Globus pallidus (tissue), 1 donor: ENCODE results near the gene CLIP1.
"Not testable (repeated sequence)": the region's sequence is repeated elsewhere in the genome, so short reads cannot be mapped to it uniquely, and the experiment has no call there.

Experiments used
- DNase-seq: peaks from one replicate; pipeline ENCODE4 v3.0.0-alpha.2; 2015; ENCODE audit warnings: low spot score

Gene CLIP1

DNA sequence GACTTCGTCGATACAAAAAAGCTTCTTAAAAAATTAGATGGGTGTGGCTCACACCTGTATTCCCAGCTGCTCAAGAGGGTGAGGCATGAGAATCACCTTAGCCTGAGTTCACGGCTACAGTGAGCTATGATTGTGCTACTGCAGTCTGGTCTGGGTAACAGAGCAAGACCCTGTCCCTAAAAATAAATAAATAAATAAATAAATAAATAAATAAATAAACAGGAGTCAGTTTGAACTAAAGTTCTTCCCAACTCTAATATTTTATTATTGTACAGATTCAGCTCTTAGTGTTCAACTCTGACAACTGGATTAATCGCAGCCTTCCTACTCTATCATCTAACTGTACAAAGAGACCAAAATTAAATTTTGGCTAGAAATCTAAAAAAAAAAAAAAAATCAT, 12.7 kb upstream of the CLIP1 start:
- DNase-seq, result no peak

DNA sequence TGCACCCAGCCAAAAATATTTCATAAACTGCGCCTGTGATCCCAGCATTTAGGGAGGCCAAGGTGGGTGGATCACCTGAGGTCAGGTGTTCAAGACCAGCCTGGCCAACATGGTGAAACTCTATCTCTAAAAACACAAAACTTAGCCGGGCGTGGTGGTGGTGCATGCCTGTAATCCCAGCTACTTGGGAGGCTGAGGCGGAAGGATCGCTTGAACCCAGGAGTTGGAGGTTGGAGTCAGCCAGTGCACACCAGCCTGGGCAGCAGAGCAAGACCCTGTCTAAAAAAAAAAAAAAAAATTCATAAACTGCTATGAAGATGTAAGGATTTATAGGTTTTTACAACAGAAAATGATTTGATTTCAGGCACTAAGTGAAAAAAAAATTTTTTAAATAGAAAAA, 6.6 kb upstream of the CLIP1 start:
- DNase-seq, result not testable (repeated sequence)

DNA sequence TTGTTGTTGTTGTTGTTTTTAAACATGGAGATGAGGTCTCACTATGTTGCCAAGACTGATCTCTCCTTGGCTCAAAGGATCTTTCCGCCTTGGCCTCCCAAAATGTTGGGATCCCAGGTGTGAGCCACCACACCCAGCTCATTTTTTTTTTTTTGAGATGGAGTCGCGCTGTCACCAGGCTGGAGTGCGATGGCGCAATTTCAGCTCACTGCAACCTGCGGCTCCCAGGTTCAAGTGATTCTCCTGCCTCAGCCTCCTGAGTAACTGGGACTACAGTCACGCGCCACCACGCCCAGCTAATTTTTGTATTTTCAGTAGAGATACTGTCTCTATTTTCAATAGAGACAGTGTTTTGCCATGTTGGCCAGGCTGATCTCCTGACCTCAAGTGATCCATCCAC, 4.9 kb upstream of the CLIP1 start:
- DNase-seq, result no peak

DNA sequence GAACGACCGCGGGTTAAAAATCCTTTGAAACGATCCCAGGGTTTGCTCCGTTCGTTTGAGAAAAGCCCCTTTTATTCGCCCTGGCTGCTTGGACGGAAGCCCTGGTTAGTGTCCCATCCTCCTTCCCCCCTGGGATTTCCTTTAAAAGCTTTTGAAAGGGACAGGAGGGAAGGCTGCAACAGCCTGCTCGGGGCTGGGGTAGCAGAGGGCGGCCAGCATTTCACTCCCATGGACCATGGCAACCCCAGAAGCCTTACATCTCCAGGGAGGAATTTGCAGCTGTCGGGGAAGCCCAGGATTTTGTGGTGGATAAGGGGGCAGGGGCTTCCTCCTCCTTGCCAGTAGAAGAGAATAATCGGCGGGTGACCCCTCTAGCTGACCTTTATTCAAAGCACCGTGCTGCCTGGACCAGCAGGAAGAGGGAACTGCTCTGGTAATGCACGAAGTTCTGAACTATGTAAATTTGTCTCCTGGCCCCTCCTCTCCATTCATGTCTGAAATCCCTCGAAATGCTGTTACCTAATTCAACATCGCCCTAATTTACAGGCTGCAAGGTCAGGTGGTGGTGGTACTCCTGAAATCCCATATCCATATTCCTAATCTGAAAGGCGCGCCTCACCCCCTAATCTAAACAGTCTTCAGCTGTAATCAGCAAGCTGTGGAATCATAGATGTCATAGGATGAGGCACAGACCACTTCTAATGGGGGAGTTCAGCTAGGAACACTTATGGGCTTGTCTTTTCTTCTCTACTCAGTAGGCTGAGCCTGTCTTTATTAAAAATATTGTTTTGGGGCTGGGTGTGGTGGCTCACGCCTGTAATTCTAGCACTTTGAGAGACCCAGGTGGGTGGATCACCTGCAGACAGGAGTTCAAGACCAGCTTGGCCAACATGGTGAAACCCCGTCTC, 1.0 kb upstream of the CLIP1 start:
- peak; percentile 44 for DNase-seq

DNA sequence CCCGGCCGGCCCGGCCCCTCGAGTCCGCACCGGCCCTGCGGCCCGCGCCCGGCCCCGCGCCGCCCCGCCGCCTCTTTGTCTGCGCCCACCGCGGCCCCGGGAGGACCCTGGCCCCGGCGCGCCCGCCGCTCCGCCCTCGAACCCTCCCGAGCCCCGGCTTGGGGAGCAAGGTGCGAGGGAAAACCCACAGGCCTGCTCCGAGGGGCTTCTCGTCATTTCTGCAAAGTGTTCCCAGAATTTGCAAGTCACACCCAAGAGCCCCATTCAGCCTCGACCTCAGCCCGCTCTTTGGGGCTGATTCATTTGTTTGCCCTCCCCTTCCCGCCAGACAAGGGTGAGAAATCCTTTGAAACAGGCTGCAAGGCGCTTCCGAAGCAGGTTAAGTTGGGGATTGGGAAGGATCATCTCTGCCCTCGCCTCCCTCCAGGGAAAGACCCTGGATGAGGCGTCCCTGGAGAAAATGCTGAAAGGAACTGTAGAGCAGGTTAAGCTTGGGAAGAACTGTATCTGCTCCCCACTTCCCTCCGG, 325 bp upstream of the CLIP1 start:
- DNase-seq, result no peak

DNA sequence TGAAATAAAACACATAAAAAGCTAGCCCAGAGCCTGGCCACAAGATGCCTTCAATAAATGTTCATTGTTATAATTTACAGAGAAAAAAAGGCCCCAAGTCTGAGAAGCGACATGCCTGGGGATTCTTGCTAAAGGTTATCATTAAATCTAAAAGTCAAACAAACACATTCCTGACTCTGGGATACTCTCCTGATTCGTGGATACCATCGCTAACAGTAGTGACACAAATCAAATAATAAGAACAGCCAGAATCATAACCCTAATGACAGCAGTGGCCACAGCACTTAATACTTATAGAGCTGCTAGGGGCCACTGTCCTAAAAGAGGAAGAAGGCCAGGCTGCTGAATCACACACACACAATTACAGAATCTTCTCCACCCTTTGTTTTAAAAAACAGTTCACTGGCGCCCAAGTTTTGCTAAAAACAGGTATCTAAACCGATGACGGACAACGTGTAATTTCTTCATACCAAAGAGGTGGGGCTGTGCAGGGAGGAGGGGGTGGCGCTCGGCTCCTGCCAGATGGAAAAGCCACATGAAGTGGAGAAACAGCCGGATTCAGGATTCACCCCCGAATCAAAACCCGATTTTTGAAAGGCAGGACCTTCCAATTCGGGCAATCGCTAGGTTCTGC, 1.2 kb downstream of the CLIP1 start:
- DNase-seq, result peak; percentile 25

DNA sequence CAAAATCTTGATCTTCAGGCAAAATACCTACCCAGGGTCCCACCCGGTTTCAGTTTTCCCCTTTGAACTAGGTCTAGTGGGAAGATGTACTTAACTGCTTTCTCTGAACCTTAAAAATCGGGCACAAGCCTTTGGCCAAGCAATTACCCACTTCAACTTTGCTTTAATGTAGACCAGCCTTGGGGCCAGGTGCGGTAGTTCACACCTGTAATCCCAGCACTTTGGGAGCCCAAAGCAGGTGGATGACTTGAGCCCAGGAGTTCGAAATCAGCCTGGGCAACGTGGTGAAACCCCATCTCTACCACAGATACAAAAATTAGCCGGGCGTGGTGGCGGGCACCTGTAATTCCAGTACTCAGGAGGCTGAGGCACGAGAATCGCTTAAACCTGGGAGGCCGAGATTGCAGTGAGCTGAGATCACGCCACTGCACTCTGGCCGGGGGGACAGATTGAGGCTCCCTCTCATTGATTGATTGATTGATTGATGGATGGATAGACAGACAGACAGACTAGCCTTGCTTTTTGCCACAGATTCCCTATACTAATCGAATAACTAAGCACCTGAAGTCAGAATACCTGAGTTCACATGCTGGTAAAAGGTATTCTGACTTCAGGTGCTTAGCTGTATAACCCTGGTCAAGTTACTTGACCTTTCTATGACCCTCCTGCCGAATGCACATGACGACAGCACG, 1.9 kb downstream of the CLIP1 start:
- no peak for DNase-seq

DNA sequence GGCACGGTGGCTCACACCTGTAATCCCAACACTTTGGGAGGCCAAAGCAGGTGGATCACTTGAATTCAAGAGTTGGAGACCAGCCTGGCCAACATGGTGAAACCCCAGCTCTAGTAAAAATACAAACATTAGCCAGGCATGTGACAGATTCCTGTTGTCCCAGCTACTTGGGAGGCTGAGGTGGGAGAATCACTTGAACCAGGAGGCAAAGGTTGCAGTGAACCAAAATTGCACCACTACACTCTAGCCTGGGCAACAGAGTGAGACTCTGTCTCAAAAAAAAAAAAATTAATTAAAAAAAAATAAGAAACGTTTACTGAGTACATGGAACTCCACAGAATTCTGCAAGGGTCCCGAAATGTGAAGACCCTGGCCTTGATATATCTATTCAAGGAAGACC, 3.4 kb downstream of the CLIP1 start:
- DNase-seq, result not testable (repeated sequence)

DNA sequence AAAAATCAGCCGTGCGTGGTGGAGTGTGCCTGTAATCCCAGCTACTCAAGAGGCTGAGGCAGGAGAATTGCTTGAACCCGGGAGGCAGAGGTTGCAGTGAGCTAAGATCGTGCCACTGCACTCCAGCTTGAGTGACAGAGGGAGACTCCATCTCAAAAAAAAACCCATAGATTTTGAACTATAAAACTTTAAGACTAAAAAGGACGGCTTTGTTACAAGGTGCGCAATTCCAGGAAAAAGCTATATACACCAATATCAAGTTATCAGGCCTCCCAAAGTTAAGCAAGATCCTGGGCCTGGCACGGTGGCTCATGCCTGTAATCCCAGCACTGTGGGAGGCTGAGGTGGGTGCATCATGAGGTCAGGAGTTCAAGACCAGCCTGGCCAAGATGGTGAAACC, 6.8 kb downstream of the CLIP1 start:
- not testable (repeated sequence) for DNase-seq

DNA sequence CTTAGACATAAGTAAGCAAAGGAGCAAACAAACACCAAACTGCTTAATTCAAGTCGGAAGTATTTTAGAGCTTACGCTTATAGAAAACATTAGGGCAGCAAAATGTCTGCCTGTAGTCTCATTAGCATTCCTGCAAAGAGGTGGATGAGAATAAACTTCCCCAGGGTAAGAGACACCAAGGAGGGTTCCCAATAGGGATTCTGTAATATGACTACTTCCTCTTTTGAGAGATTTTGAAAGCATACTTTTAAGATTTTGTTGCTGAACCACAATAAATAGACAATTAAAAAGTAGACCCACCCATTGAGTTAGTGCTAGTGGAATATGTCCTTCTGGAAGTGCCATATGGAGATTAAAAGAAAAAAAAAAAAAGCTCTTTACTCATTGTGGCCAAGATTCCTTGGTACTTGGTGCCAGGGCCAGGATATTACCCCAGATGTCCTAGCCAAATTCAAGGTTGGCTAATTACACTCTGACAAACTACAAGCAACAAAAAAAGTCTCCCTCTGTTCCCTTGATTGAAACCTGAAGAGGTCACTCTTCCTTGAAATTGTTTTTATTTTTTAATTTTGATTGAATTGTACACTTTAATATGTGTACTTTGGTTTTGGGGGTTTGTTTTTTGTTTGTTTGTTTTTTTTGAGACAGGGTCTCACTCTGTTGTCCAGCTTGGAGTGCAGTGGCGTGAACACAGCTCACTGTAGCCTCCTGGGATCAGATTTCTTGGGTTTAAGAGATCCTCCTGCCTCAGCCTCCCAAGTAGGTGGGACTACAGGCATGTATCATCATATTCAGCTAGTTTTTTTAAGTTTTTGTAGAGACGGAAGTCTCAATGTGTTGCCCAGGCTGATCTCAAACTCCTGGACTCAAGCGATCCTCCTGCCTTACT, 8.7 kb downstream of the CLIP1 start:
- no peak for DNase-seq

DNA sequence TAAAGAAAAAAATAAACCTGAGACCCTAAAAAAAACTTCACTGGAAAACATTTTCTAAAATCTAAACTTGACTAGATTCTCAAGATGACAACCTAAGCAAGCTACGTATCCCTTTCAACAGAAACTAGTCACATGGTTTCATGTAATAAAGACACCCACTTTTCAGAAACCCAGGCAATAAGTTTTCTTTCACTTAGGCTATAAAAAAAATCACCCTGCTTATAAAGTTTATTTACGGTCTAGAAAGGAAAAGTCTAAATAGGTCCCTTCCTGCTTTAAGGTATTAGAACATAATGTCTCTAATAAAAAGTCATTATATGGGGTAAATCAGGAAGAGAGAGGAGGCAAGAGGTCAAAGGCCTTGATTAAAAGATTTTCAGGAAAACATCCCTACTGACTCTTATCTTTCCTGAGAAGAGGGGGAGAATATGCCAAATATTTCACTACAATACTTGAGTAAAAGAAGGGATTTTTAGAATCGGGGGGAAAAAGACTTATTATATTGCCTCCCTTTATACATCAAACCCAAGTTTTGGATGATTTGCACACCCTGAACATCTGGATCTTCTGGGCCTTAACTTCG, 9.5 kb downstream of the CLIP1 start:
- no peak for DNase-seq

DNA sequence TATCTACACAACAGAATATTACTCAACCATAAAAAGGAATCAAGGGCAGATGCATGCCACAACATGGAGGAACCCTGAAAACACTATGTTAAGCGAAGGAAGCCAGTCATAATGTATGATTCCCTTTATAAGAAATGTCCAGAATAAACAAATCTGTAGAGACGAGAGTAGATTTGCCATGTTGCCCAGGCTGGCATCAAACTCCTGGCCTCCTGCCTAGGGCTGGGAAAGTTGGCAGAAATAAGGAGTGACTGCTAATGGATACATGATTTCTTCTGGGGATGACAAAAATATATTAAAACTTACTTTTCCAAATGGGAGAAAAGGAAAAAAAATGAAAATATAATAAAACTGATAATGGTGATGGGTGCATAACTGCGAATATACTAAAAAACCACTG, 10.9 kb downstream of the CLIP1 start:
- DNase-seq, result peak; percentile 40

DNA sequence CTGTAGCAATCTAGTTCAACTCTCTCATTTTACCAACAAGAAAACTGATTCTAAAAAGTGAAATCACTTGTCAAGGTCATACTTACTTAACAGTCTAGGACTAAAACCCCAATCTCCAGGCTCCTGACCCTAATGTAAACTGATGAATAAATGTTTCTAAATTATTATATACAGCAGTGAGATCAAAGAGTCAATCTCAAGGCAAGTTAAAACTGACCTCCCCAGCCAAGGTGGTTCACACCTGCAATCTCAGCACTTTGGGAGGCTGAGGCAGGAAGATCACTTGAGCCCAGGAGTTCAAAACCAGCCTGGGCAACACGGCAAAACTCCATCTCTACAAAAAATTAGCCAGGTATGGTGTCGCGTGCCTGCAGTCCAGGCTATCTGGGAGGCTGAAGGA, 15.3 kb downstream of the CLIP1 start:
- no peak for DNase-seq

DNA sequence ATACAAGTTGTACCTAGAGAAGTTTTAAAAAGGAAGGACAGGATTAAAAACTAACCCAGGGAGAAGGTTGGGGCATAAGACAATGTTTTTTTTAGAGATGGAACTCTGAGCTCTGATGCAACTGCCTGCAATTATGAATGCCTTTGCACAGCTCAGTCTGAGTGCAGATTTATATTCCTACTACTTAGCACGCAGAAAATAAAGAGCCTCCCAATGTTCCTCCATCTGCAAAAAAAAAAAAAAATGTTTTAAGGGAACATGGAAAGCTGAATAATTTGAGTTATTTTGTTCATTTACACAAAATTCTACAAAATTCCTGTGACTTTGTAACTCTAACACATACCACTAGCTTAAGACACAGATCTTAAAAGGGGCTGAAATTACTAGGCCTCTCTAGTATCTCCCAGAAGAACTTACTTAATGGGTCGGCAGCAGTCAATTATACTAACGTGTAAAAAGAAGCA, 15.7 kb downstream of the CLIP1 start:
- DNase-seq, result no peak

DNA sequence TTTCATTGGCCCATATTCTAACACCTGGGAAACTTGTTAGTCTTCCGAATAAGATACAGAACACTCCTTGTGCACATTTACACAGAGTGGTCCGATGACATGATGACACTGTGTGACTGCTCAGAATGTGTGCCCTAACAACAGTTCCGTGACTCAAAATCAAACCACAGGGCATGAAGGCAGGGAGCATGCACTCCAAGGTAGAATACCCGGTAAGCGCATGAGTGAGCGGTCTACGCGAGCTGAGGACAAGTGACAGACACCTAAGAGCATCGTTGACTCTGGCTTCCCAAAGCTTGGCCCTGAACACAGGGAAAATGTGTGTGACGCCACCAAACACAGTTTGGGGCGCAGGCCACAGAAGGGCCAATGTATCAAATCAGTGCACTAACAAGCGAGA, 18.6 kb downstream of the CLIP1 start:
- no peak for DNase-seq

DNA sequence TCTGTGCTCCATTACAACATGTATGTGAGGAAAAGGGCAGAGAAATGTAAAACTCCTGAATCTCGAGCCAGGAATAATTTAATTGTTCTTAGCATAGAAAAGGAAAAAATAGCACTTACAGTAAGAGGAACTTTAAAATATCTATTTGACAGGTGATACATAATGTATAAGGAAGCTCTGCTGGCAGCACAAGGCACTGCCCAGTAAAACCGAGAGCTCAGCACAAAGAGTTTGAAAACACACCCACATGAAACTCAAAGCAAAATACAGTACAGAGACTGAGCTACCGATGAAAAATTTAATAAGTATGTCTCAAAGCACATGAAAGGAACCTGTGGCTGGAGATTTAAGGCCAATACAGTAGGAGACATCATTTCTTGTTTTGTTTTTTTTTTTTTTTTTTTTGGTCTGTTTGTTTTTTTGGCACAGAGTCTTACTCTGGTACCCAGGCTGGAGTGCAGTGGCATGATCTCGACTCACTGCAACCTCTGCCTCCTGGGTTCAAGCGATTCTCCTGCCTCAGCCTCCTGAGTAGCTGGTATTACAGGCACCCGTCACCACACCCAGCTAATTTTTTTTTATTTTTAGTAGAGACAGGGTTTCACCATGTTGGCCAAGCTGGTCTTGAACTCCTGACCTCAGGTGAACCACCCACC, 19.2 kb downstream of the CLIP1 start:
- no peak for DNase-seq

DNA sequence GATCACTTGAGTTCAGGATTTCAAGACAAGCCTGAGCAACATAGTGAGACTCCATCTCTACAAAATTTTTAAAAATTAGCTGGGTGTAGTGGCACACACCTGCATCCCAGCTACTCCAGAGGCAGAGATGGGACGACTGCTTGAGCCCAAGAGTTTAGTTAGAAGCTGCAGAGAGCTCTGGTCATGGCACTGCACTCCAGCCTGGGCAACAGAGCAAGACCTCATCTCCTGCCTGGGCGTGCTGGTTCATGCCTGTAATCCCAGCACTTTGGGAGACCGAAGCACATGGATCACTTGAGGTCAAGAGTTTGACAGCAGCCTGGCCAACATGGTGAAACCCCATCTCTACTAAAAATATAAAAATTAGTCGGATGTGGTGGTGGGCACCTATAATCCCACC, 20.2 kb downstream of the CLIP1 start:
- no peak for DNase-seq

DNA sequence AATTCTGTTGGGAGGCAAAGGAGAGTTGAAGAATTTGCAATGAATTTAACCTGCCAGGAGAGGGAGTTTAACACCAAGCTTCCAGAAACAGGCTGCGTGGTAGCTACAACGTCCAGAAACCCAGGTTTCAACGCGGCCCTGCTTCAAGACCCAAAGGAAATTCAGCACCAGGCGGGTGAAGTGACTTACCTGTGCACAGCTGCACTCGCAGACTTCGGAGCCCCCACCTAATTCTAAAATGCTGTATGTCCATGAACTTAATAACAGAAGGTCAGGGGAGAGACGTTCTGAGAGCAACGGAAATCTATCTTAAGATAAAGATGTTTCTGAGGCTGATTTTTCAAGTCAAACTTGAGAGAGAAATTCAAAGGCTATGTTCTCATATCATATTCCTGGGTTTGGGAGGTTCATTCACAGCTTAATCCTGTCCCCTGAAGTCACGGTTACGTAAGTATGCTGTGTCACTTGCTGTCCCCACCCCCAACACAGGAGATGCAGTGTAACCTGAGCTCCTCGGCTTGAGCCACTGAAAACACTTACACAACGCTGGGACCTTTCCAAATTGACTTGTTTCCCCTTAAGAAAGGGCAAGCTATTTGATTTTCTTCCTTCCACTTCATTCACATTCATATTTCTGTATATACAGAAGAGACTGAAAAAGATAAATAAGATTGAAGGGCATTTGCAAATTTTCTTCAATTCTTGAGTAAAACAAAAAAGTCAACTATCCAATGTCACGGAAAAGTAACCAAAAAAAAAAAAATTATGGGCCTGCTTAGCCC, 22.7 kb downstream of the CLIP1 start:
- DNase-seq, result peak; percentile 59

DNA sequence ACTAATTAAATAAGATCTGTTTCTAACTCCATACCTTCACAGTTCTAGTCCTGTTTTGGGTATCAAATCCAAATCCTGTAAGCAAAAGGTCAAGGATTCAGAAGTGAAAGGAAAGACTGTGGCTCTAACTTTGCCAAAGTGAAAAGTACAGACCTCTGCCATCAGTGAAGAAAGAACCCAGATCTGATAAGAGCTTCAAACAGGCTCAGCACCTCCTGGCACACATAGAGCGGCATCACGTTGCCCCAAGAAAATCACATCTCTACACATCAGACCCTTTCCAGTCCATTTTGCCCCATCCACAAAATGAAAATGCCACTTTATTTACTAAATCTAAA, 23.2 kb downstream of the CLIP1 start:
- no peak for DNase-seq

DNA sequence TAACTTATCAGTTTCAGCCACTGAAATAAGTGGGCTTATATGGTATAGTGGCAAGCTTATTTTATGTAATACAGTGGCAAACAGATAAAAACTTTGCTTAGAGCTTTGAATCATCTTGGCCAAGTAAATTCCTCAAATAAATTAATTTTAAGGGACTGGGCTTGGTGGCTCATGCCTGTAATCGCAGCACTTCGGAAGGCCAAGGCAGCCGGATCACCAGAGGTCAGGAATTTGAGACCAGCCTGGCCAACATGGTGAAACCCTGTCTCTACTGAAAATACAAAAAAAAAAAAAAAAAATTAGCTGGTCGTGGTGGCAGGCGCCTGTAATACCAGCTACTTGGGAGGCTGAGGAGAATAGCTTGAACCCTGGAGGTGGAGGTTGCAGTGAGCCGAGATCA, 24.5 kb downstream of the CLIP1 start:
- not testable (repeated sequence) for DNase-seq
